Upper lobe of left lung (tissue), 6 donors: ENCODE data around the gene KIF13A. TPM values are rescaled to one million over a fixed set of nuclear protein-coding genes. Genes with fewer than 3 reads are reported as not detected.

Experiments
- ATAC-seq, 2 donors: fragments of 200-7000 bp; cut with Tn5 transposase; one replicate each; pipeline ENCODE4 v1.9.1; 2022; ENCODE audit warnings: mild to moderate bottlenecking in 2 of 2, moderate library complexity in 2 of 2; ENCODE audit not compliant: low FRiP score in 2 of 2
- DNase-seq, 2 donors: peaks; one replicate each; pipeline ENCODE4 v3.0.0-alpha.2; 2019 to 2020
- H3K27ac ChIP-seq, 4 donors: fragments of 200-600 bp; sonication (generic); one replicate each; pipeline ENCODE4 v1.5.1; 2016 to 2019
- H3K27me3 ChIP-seq, 4 donors: fragments of 200-600 bp; sonication (generic); one replicate each; pipeline ENCODE4 v1.5.1; 2017 to 2019
- H3K36me3 ChIP-seq, 4 donors: fragments of 200-600 bp; sonication (generic); one replicate each; pipeline ENCODE4 v1.5.1; 2016 to 2019
- H3K4me1 ChIP-seq, 4 donors: fragments of 200-600 bp; sonication (generic); one replicate each; pipeline ENCODE4 v1.5.1; 2018 to 2019
- H3K4me3 ChIP-seq, 4 donors: fragments of 200-600 bp; sonication (generic); one replicate each; pipeline ENCODE4 v1.5.1; 2017 to 2019; ENCODE audit warnings: mild to moderate bottlenecking in 2 of 4, moderate library complexity in 1 of 4
- H3K9me3 ChIP-seq, 4 donors: fragments of 200-600 bp; sonication (generic); one replicate each; pipeline ENCODE4 v1.5.1; 2018 to 2019
- CTCF ChIP-seq, 6 experiments: fragments of 450-650 bp in 4 of 6; fragments of 200-600 bp in 2 of 6; sonication (generic) in 2 of 6; IDR thresholded peaks; one replicate each; pipeline ENCODE4 v1.5.1; 2016 to 2019; ENCODE audit warnings: antibody characterized with exemption in 6 of 6
- EP300 ChIP-seq, 4 donors: sonication (generic); formaldehyde crosslinking; IDR thresholded peaks; one replicate each; pipeline ENCODE4 v1.5.1; 2017; ENCODE audit warnings: antibody characterized with exemption in 4 of 4, control low read depth in 2 of 4
- POLR2A ChIP-seq, 4 donors: fragments of 450-650 bp; IDR thresholded peaks; one replicate each; pipeline ENCODE4 v1.5.1; 2016 to 2017; ENCODE audit warnings: antibody characterized with exemption in 4 of 4, mild to moderate bottlenecking in 2 of 4
- POLR2AphosphoS5 ChIP-seq, 2 donors: sonication (generic); formaldehyde crosslinking; IDR thresholded peaks; one replicate each; pipeline ENCODE4 v1.5.1; 2017; ENCODE audit warnings: antibody characterized with exemption in 2 of 2
- WGBS, 2 donors: methylation state at CpG; one replicate each; pipeline ENCODE4 v1.1.5; 2017 to 2018; 5-methylcytosine and 5-hydroxymethylcytosine counted together
- total RNA-seq, 6 donors: library from RNA; depleted of rRNA in 4 of 6; stranded (reverse); fragments of >200 nt in 4 of 6; gene quantifications; one replicate each; pipeline versions ENCODE4 v1.1.0 to v1.2.1, GENCODE V29; 2016 to 2021
- donor health status: DM: no; HTN: no; CAD: no; lungs with moderate emphysema.
- donor health status: DM: no; HTN: yes; CAD: no; lungs with severe emphysema.

KIF13A gene
- total RNA-seq, 6 donors from 2014 or later = 35.8 to 59.9 (median 49.0) TPM

GRCh38 chr6:17971128-17972073 is 16.0 kb downstream of the KIF13A start:
- H3K27ac ChIP-seq = peak overlapping the region in 1 of 4 donors; percentile 28
- H3K27me3 ChIP-seq = no peaks in the 10 kb centered on the region
- TF ChIP-seq POLR2A (IDR thresholded peaks at IDR 0.05) = no peak
- no peak for TF ChIP-seq EP300 (IDR thresholded peaks at IDR 0.05)
- TF ChIP-seq POLR2AphosphoS5 (IDR thresholded peaks at IDR 0.05) = no peak
- no peak for TF ChIP-seq CTCF (IDR thresholded peaks at IDR 0.05)
- H3K4me3 ChIP-seq = no peak overlapping the region
- WGBS, 2 donors = 74 to 77% methylated on average over 7 of the region's 7 CpGs
- H3K36me3 ChIP-seq = no peaks in the 10 kb centered on the region
- ATAC-seq = peak in 1 of 2 donors; percentile 85
- DNase-seq = no peak
- H3K4me1 ChIP-seq = peaks cover 20 to 42% (median 27%) of the 10 kb centered on the region in 4 donors
- H3K9me3 ChIP-seq = no peaks in the 10 kb centered on the region

- ATAC-seq (no peak), DNase-seq (no peak)
- TF ChIP-seq EP300 (IDR thresholded peaks at IDR 0.05) = no peak
- TF ChIP-seq POLR2AphosphoS5 (IDR thresholded peaks at IDR 0.05) = no peak
- no peak for TF ChIP-seq POLR2A (IDR thresholded peaks at IDR 0.05)
- TF ChIP-seq CTCF (IDR thresholded peaks at IDR 0.05) = no peak
- 62 to 65% methylated on average over 2 of the region's 2 CpGs for WGBS, 2 donors
- Histone ChIP-seq H3K27me3 (no peaks in the 10 kb centered on the region), H3K4me1 (peaks cover 25 to 42% (median 34%) of the 10 kb centered on the region in 4 donors), H3K27ac (no peak overlapping the region), H3K36me3 (no peaks in the 10 kb centered on the region), H3K9me3 (no peaks in the 10 kb centered on the region), H3K4me3 (no peak overlapping the region)
These were observed 18.6 kb downstream of the KIF13A start for GRCh38 chr6:17968876-17969275.

GRCh38 chr6:17967668-17968518 is 19.5 kb downstream of the KIF13A start:
- Histone ChIP-seq H3K4me1 (peaks cover 21 to 36% (median 27%) of the 10 kb centered on the region in 4 donors), H3K4me3 (no peak overlapping the region), H3K9me3 (no peaks in the 10 kb centered on the region), H3K36me3 (no peaks in the 10 kb centered on the region), H3K27me3 (no peaks in the 10 kb centered on the region), H3K27ac (no peak overlapping the region)
- no peak for TF ChIP-seq EP300 (IDR thresholded peaks at IDR 0.05)
- no peak for TF ChIP-seq POLR2A (IDR thresholded peaks at IDR 0.05)
- no peak for TF ChIP-seq CTCF (IDR thresholded peaks at IDR 0.05)
- no peak for TF ChIP-seq POLR2AphosphoS5 (IDR thresholded peaks at IDR 0.05)
- DNase-seq (no peak), ATAC-seq (no peak)
- 92 to 95% methylated on average over 5 of the region's 5 CpGs for WGBS, 2 donors

- no peak overlapping the region for H3K4me3 ChIP-seq
- 88% methylated on average over 2 of the region's 2 CpGs for WGBS, 2 donors
- no peaks in the 10 kb centered on the region for H3K27me3 ChIP-seq
- H3K4me1 ChIP-seq = peaks cover 12 to 33% (median 27%) of the 10 kb centered on the region in 4 donors
- TF ChIP-seq EP300 (IDR thresholded peaks at IDR 0.05) (no peak), CTCF (IDR thresholded peaks at IDR 0.05) (no peak), POLR2A (IDR thresholded peaks at IDR 0.05) (no peak), POLR2AphosphoS5 (IDR thresholded peaks at IDR 0.05) (no peak)
- no peak for ATAC-seq
- DNase-seq = no peak
- H3K36me3 ChIP-seq = no peaks in the 10 kb centered on the region
- no peak overlapping the region for H3K27ac ChIP-seq
- H3K9me3 ChIP-seq = no peaks in the 10 kb centered on the region
These were observed 21.0 kb downstream of the KIF13A start for GRCh38 chr6:17966451-17966850.
